Keratinocyte (primary cell): ENCODE data around the gene MOCS1. TPM values are rescaled to one million over a fixed set of nuclear protein-coding genes. Genes with fewer than 3 reads are reported as not detected.

Experiments used
- DNase-seq: peaks from one replicate; pipeline ENCODE4 v3.0.0-alpha.2; 2011; ENCODE audit warnings: low read depth, missing footprints, low spot score
- FAIRE-seq: peaks from 2 replicates; lab custom pipeline; 2011; peaks lifted over from hg19 to GRCh38; lab: Jason Lieb, UNC
- H2AFZ ChIP-seq: 2 replicates; pipeline ENCODE4 v1.6.0; 2012; ENCODE audit warnings: low read length, control low read depth, inconsistent platforms; ENCODE audit not compliant: control insufficient read depth
- H3K27ac ChIP-seq: 2 replicates; pipeline ENCODE4 v1.5.1; 2011; ENCODE audit warnings: low read length; ENCODE audit not compliant: control insufficient read depth, insufficient read depth
- H3K27me3 ChIP-seq: 3 replicates; pipeline ENCODE4 v1.6.0; 2011; ENCODE audit warnings: low read length; ENCODE audit not compliant: control insufficient read depth, insufficient read depth; ENCODE audit errors: extremely low read depth
- H3K36me3 ChIP-seq, 2 experiments: 2 replicates in 1 of 2; 3 replicates in 1 of 2; pipeline ENCODE4 v1.5.1; 2011; ENCODE audit warnings: low read length in 2 of 2, mild to moderate bottlenecking in 1 of 2; ENCODE audit not compliant: control insufficient read depth in 2 of 2, insufficient read depth in 2 of 2; ENCODE audit errors: extremely low read depth in 1 of 2
- H3K4me1 ChIP-seq: 3 replicates; pipeline ENCODE4 v1.5.1; 2011; ENCODE audit warnings: low read length; ENCODE audit not compliant: control insufficient read depth, insufficient read depth; ENCODE audit errors: extremely low read depth
- H3K4me2 ChIP-seq: 3 replicates; pipeline ENCODE4 v1.6.0; 2011; ENCODE audit warnings: low read depth, low read length; ENCODE audit not compliant: control insufficient read depth, insufficient read depth; ENCODE audit errors: extremely low read depth
- H3K4me3 ChIP-seq, 3 experiments: fragments of 200-600 bp in 1 of 3; sonication (generic) in 1 of 3; 2 replicates in 2 of 3; 3 replicates in 1 of 3; pipeline ENCODE4 v1.5.1; 2011 to 2016; ENCODE audit warnings: low read length in 3 of 3, mild to moderate bottlenecking in 3 of 3, control low read depth in 2 of 3, inconsistent platforms in 1 of 3, low read depth in 1 of 3, mixed read lengths in 1 of 3, mixed run types in 1 of 3, moderate library complexity in 1 of 3; ENCODE audit not compliant: control insufficient read depth in 2 of 3, insufficient read depth in 2 of 3; ENCODE audit errors: extremely low read depth in 1 of 3
- H3K79me2 ChIP-seq: 2 replicates; pipeline ENCODE4 v1.6.0; 2012; ENCODE audit warnings: low read length; ENCODE audit not compliant: control insufficient read depth, insufficient read depth
- H3K9ac ChIP-seq: 3 replicates; pipeline ENCODE4 v1.6.0; 2011; ENCODE audit warnings: low read length; ENCODE audit not compliant: control insufficient read depth, insufficient read depth; ENCODE audit errors: extremely low read depth
- H3K9me1 ChIP-seq: 3 replicates; pipeline ENCODE4 v1.6.0; 2011; ENCODE audit warnings: low read length; ENCODE audit not compliant: control insufficient read depth, insufficient read depth; ENCODE audit errors: extremely low read depth
- H3K9me3 ChIP-seq: 2 replicates; pipeline ENCODE4 v1.5.1; 2012; ENCODE audit warnings: low read depth, low read length; ENCODE audit not compliant: control insufficient read depth
- H4K20me1 ChIP-seq: 3 replicates; pipeline ENCODE4 v1.6.0; 2011; ENCODE audit warnings: low read length; ENCODE audit not compliant: control insufficient read depth, insufficient read depth; ENCODE audit errors: extremely low read depth
- CTCF ChIP-seq, 3 experiments: IDR thresholded peaks in 1 of 3; conservative IDR thresholded peaks in 1 of 3; optimal IDR thresholded peaks in 1 of 3; 2 replicates in 2 of 3; 3 replicates in 1 of 3; pipeline versions ENCODE3 to v1.5.1; 2011; ENCODE audit warnings: low read length in 3 of 3, mild to moderate bottlenecking in 3 of 3, moderate library complexity in 2 of 3, control low read depth in 1 of 3, inconsistent platforms in 1 of 3; ENCODE audit not compliant: insufficient read depth in 2 of 3; ENCODE audit errors: extremely low read depth in 1 of 3
- EZH2 ChIP-seq: IDR thresholded peaks from one replicate; pipeline ENCODE4 v1.6.1; 2012; ENCODE audit warnings: inconsistent platforms, mild to moderate bottlenecking, low read length, moderate library complexity
- dilution Hi-C: fragments of 300-500 bp; cut with MboI; formaldehyde crosslinking; loops from one replicate; pipeline ENCODE4 v1.7.0; 2020; ENCODE audit warnings: low sequenced_read_pairs; ENCODE audit not compliant: extremely low pct_ligation_motif_present
- polyA plus RNA-seq, 5 experiments: library from polyadenylated mRNA; depleted of rRNA in 3 of 5; stranded (reverse) in 3 of 5; stranded (forward) in 1 of 5; unstranded in 1 of 5; fragments of >200 nt; gene quantifications; 1 replicate in 1 of 5; 2 replicates in 3 of 5; 3 replicates in 1 of 5; pipeline versions ENCODE4 v1.2.1 to v1.2.3, GENCODE V29; 2011 to 2012; ENCODE audit warnings: missing spikeins in 2 of 5, low read depth in 1 of 5, low replicate concordance in 1 of 5

The MOCS1 gene
- polyA plus RNA-seq, 1 donor (not counting 4 experiments of a cell fraction or from before 2014, with no cell fraction given), result 2.2 TPM

- Histone ChIP-seq H3K27me3 (peaks cover 5% of the 10 kb centered on the region), H3K9me3 (no peaks in the 10 kb centered on the region), H3K36me3 (no peaks in the 10 kb centered on the region), H3K9ac (no peak overlapping the region), H2AFZ (no peak overlapping the region), H3K4me3 (no peak overlapping the region), H3K4me1 (peaks cover 6% of the 10 kb centered on the region), H3K9me1 (no peaks in the 10 kb centered on the region), H3K79me2 (no peaks in the 10 kb centered on the region), H3K4me2 (no peak overlapping the region), H4K20me1 (no peaks in the 10 kb centered on the region), H3K27ac (no peak overlapping the region)
- FAIRE-seq (no peak), DNase-seq (no peak)
- TF ChIP-seq EZH2, result no peak
- TF ChIP-seq CTCF (optimal IDR thresholded peaks at IDR 0.05 in 1 of 3, IDR thresholded peaks at IDR 0.05 in 1 of 3, conservative IDR thresholded peaks at IDR 0.05 in 1 of 3; ENCODE audit: extremely low read depth in 1 of 3, insufficient read depth in 2 of 3, low read length in 3 of 3), result no peak
- dilution Hi-C loops, result no loop called here
Observed at GRCh38 chr6:39931607-39932006, 2.7 kb downstream of the MOCS1 start.

GRCh38 chr6:39930540-39930939 is 3.7 kb downstream of the MOCS1 start:
- Histone ChIP-seq H3K79me2 (no peaks in the 10 kb centered on the region), H3K4me1 (peaks cover 6% of the 10 kb centered on the region), H3K4me3 (no peak overlapping the region), H3K9me1 (no peaks in the 10 kb centered on the region), H3K27me3 (peaks cover 5% of the 10 kb centered on the region), H4K20me1 (no peaks in the 10 kb centered on the region), H3K4me2 (no peak overlapping the region), H3K9me3 (no peaks in the 10 kb centered on the region), H3K27ac (no peak overlapping the region), H3K36me3 (no peaks in the 10 kb centered on the region), H3K9ac (no peak overlapping the region), H2AFZ (no peak overlapping the region)
- FAIRE-seq (no peak), DNase-seq (no peak)
- dilution Hi-C loops, result no loop called here
- TF ChIP-seq CTCF (optimal IDR thresholded peaks at IDR 0.05 in 1 of 3, IDR thresholded peaks at IDR 0.05 in 1 of 3, conservative IDR thresholded peaks at IDR 0.05 in 1 of 3; ENCODE audit: extremely low read depth in 1 of 3, insufficient read depth in 2 of 3, low read length in 3 of 3) (no peak), EZH2 (no peak)
